ENCODE measurements around the gene SHH.
A peak's percentile ranks its signal among the peaks of the same experiment; 100 is the strongest.

The SHH gene

DNA sequence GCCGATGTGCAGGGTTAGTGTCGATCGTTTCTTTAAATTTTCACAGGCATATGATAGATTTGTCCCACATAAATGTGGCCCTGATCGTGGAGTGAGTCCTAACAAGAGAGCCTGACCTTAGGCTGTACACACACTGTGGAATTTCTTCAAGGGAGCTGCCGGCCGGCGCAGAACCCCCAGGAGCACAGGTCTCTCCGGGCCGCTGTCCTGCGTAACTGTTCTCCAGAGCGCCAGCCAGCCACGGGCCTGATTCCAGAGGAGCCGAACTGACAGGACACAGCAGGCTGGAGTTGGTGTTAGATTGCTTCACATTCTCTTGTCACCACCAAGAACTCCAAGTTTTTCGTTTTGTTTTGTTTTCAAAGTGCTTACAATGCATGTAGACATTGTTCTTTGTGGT is 37.3 kb downstream of the SHH start:
- H3K4me3 ChIP-seq (ENCODE audit: low read depth, low read length) = no peak overlapping the region
- no peak for DNase-seq (ENCODE audit: low read depth)
- in situ Hi-C loops (cut with HindIII; ENCODE audit: low sequenced_read_pairs) = no loop called here
- TF ChIP-seq, protein P1, sequence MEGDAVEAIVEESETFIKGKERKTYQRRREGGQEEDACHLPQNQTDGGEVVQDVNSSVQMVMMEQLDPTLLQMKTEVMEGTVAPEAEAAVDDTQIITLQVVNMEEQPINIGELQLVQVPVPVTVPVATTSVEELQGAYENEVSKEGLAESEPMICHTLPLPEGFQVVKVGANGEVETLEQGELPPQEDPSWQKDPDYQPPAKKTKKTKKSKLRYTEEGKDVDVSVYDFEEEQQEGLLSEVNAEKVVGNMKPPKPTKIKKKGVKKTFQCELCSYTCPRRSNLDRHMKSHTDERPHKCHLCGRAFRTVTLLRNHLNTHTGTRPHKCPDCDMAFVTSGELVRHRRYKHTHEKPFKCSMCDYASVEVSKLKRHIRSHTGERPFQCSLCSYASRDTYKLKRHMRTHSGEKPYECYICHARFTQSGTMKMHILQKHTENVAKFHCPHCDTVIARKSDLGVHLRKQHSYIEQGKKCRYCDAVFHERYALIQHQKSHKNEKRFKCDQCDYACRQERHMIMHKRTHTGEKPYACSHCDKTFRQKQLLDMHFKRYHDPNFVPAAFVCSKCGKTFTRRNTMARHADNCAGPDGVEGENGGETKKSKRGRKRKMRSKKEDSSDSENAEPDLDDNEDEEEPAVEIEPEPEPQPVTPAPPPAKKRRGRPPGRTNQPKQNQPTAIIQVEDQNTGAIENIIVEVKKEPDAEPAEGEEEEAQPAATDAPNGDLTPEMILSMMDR (IDR thresholded peaks at IDR 0.05; ENCODE audit: low read depth, low read length, missing control alignments) = no peak

DNA sequence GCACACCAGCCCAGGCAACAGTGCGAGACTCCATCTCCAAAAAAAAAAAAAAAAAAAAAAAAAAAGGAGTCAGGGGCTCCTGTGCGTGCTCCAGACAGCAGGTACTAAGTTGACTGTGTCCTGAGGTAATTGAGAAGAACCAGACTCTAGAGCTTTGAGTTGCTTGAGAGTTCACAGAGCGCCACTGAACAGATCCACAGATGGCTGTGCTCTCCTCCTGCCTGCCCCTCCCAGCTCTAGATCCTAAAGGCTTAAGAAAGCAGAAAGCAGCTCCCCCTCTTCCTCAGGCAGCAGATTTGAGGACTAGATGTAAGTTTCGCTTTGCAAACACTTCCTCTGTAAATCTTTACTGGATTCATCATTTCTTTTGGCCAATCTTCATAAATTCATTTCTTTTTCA is 38.7 kb downstream of the SHH start:
- TF ChIP-seq, protein P1 (IDR thresholded peaks at IDR 0.05; ENCODE audit: low read depth, low read length, missing control alignments) = no peak
- no peak overlapping the region for H3K4me3 ChIP-seq (ENCODE audit: low read depth, low read length)
- no peak for DNase-seq (ENCODE audit: low read depth)
- in situ Hi-C loops (cut with HindIII; ENCODE audit: low sequenced_read_pairs) = no loop called here

DNA sequence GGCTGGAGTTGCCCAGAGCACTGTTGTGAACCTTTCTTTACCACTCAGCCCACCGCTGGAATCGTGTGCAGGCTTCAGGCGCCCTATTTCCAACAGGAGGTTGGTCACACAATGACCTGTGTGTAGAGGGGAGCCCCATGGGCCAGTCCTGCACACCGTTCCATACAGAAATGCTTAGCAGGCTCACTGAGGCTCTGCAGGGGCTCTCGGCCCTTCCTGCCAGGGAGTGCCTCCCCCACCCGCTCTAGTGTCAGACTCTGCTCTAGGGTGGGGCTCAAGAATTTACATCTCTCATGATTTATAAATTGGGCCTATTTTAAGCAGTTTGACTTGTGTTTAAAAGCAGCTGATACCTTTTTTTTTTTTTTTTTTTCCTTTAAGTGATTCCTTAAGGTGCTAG is 42.0 kb downstream of the SHH start:
- no peak overlapping the region for H3K4me3 ChIP-seq (ENCODE audit: low read depth, low read length)
- no peak for DNase-seq (ENCODE audit: low read depth)
- in situ Hi-C loops (cut with HindIII; ENCODE audit: low sequenced_read_pairs) = no loop called here
- TF ChIP-seq, protein P1 (IDR thresholded peaks at IDR 0.05; ENCODE audit: low read depth, low read length, missing control alignments) = no peak

DNA sequence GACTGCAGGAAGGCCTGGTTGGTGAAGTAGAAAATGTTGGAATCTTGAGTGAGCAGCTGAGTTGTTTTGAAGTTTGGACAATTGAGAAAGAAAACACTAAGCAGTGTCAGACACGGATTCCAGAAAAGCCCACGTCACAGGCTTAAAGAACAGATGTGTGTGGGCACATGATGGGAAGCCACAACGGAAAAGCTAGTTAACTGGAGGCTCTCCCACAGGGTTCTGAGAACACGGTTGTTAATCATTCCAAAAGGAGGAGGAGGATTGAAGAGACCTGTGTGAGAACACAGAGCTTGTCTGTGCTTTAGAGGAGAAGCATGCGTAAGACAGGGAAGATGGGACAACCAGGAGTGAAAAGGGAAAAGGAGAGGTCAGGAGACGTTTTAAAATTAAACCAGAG is 42.6 kb downstream of the SHH start:
- TF ChIP-seq, protein P1 (IDR thresholded peaks at IDR 0.05; ENCODE audit: low read depth, low read length, missing control alignments) = no peak
- in situ Hi-C loops (cut with HindIII; ENCODE audit: low sequenced_read_pairs) = no loop called here
- DNase-seq (ENCODE audit: low read depth) = no peak
- no peak overlapping the region for H3K4me3 ChIP-seq (ENCODE audit: low read depth, low read length)

DNA sequence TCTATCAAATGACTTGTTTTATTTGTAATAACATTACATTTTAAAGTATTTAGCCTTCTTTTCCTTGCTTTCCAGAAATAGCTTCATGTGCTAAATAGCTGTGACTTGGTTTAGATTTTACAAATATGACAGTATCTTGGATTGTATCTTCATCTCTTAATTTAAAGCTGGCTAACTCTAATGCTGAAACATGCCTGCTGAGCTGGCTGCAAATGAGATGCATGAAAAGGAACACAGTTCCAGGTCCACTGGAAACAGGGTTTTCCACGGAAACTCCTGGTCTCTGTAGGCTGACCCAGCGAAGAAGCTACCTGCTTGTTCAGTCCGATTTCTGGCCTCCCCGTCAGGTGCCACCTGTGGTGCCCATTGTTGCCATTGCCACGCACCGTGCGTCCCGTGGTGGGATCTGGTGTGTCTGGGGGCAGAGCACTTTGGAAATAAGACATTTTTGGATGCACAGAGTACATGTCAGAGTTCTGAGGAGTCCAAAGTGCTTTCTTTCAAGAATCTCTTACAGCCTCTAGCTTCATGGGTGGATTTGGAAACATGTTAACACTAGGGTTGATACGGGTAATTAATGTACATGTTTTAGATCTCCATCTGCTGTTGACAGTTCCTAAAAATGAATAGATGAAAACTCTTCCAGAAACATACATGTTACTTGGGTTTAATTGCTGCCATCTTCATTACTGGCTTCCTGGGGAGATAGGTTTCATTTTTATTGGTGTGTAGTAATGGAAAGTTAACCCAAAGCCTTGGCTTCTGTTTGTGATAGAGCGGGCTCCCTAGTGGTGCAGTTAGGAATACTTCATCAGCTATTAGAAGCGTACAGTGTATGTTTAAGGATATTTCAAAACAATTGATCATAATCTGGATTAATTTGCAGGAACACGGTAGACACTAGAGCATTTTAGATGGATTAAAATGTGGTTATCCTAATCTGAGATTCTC is 45.0 kb downstream of the SHH start:
- in situ Hi-C loops (cut with HindIII; ENCODE audit: low sequenced_read_pairs) = no loop called here
- TF ChIP-seq, protein P1 (IDR thresholded peaks at IDR 0.05; ENCODE audit: low read depth, low read length, missing control alignments) = peak; percentile 13
- DNase-seq (ENCODE audit: low read depth) = no peak
- no peak overlapping the region for H3K4me3 ChIP-seq (ENCODE audit: low read depth, low read length)

DNA sequence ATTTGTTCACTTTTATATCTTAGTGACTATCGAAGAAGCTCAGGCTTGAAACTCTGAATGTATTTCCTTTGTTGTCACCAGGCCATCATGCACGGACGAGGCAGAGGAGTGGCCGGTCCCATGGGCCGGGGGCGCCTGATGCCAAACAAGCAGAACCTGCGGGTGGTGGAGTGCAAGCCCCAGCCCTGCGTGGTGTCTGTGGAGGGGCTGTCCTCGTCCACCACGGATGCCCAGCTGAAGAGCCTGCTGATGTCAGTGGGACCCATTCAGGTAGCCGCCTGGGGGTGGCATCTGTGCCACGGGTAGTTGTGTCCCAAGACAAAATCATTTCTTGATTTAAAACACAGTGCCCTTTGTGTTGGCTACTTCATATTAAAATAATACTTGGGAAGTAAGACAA is 45.9 kb downstream of the SHH start:
- in situ Hi-C loops (cut with HindIII; ENCODE audit: low sequenced_read_pairs) = no loop called here
- H3K4me3 ChIP-seq (ENCODE audit: low read depth, low read length) = no peak overlapping the region
- DNase-seq (ENCODE audit: low read depth) = no peak
- TF ChIP-seq, protein P1 (IDR thresholded peaks at IDR 0.05; ENCODE audit: low read depth, low read length, missing control alignments) = no peak

All from astrocyte of the cerebellum (primary cell).